Tibial nerve (tissue), 4 donors: ENCODE measurements around the gene RYK. TPM values are rescaled to one million over a fixed set of nuclear protein-coding genes. Genes with fewer than 3 reads are reported as not detected.
A peak's percentile ranks its signal among the peaks of the same experiment; 100 is the strongest.
"Not testable (repeated sequence)": the region's sequence is repeated elsewhere in the genome, so short reads cannot be mapped to it uniquely, and the experiment has no call there.

ENCODE experiments used
- DNase-seq, 2 donors: peaks; one replicate each; pipeline ENCODE4 v3.0.0-alpha.2; 2019; ENCODE audit warnings: low spot score in 2 of 2
- H3K27ac ChIP-seq, 4 donors: fragments of 200-600 bp; sonication (generic) in 3 of 4; one replicate each; pipeline ENCODE4 v1.5.1; 2017 to 2019; ENCODE audit warnings: mild to moderate bottlenecking in 1 of 4
- H3K27me3 ChIP-seq, 2 donors: fragments of 200-600 bp; sonication (generic) in 1 of 2; one replicate each; pipeline versions ENCODE4 v1.5.1 to v1.6.0; 2017 to 2019
- H3K36me3 ChIP-seq, 3 donors: fragments of 200-600 bp; sonication (generic); one replicate each; pipeline ENCODE4 v1.5.1; 2018 to 2019
- H3K4me1 ChIP-seq, 4 donors: fragments of 200-600 bp; sonication (generic) in 3 of 4; one replicate each; pipeline ENCODE4 v1.5.1; 2017 to 2019
- H3K4me3 ChIP-seq, 4 donors: fragments of 200-600 bp; sonication (generic) in 3 of 4; one replicate each; pipeline ENCODE4 v1.5.1; 2017 to 2019; ENCODE audit warnings: mild to moderate bottlenecking in 1 of 4, moderate library complexity in 1 of 4
- H3K9me3 ChIP-seq, 4 donors: fragments of 200-600 bp; sonication (generic) in 3 of 4; one replicate each; pipeline ENCODE4 v1.5.1; 2017 to 2019
- CTCF ChIP-seq, 5 experiments: fragments of 200-600 bp in 3 of 5; fragments of 450-650 bp in 2 of 5; sonication (generic) in 3 of 5; IDR thresholded peaks; one replicate each; pipeline ENCODE4 v1.5.1; 2016 to 2019; ENCODE audit warnings: antibody characterized with exemption in 5 of 5, mild to moderate bottlenecking in 3 of 5, moderate library complexity in 2 of 5
- EP300 ChIP-seq, 2 donors: sonication (generic); formaldehyde crosslinking; IDR thresholded peaks; one replicate each; pipeline ENCODE4 v1.6.1; 2017; ENCODE audit warnings: antibody characterized with exemption in 2 of 2, mild to moderate bottlenecking in 1 of 2
- POLR2A ChIP-seq, 2 donors: fragments of 450-650 bp; IDR thresholded peaks; one replicate each; pipeline ENCODE4 v1.6.1; 2017; ENCODE audit warnings: antibody characterized with exemption in 2 of 2, mild to moderate bottlenecking in 2 of 2, moderate library complexity in 2 of 2
- WGBS, 2 donors: methylation state at CpG; one replicate each; pipeline ENCODE4 v1.1.5; 2018; 5-methylcytosine and 5-hydroxymethylcytosine counted together
- total RNA-seq, 4 donors: library from RNA; depleted of rRNA; stranded (reverse); fragments of >200 nt; gene quantifications; one replicate each; pipeline ENCODE4 v1.1.0, GENCODE V29; 2016

The RYK gene
- total RNA-seq, 4 donors from 2014 or later, result 33.9 to 69.9 (median 57.8) TPM

GRCh38 chr3:134201201-134202130 lies 49.2 kb downstream of the RYK start:
- DNase-seq, result no peak

GRCh38 chr3:134199880-134200279 lies 50.8 kb downstream of the RYK start:
- not testable (repeated sequence) for H3K4me1 ChIP-seq, H3K27ac ChIP-seq, DNase-seq, H3K27me3 ChIP-seq, H3K9me3 ChIP-seq, H3K4me3 ChIP-seq
- WGBS, 2 donors, result 95 to 97% methylated on average over 6 to 8 of the region's 8 CpGs
- peaks cover 0 to 69% (median 6%) of the 10 kb centered on the region in 3 donors for H3K36me3 ChIP-seq

More at GRCh38 chr3:134201201-134202130, 49.2 kb downstream of the RYK start:
- no peaks in the 10 kb centered on the region for H3K4me1 ChIP-seq
- peaks cover 0 to 59% (median 6%) of the 10 kb centered on the region in 3 donors for H3K36me3 ChIP-seq
- 92% methylated on average over 8 of the region's 8 CpGs for WGBS, 2 donors
- no peak overlapping the region for H3K4me3 ChIP-seq
- H3K27ac ChIP-seq, result no peak overlapping the region
- no peaks in the 10 kb centered on the region for H3K9me3 ChIP-seq
- H3K27me3 ChIP-seq, result no peaks in the 10 kb centered on the region
- TF ChIP-seq EP300 (IDR thresholded peaks at IDR 0.05) (no peak), POLR2A (IDR thresholded peaks at IDR 0.05) (no peak), CTCF (IDR thresholded peaks at IDR 0.05) (no peak)

GRCh38 chr3:134199240-134199639 lies 51.4 kb downstream of the RYK start:
- TF ChIP-seq POLR2A (IDR thresholded peaks at IDR 0.05) (no peak), EP300 (IDR thresholded peaks at IDR 0.05) (no peak), CTCF (IDR thresholded peaks at IDR 0.05) (no peak)
- Histone ChIP-seq H3K4me1 (no peaks in the 10 kb centered on the region), H3K27me3 (no peaks in the 10 kb centered on the region), H3K36me3 (peaks cover 0 to 66% (median 6%) of the 10 kb centered on the region in 3 donors), H3K4me3 (no peak overlapping the region), H3K27ac (no peak overlapping the region), H3K9me3 (no peaks in the 10 kb centered on the region)
- WGBS, 2 donors, result 67 to 71% methylated on average over 3 of the region's 3 CpGs
- no peak for DNase-seq

- peaks cover 0 to 72% (median 6%) of the 10 kb centered on the region in 3 donors for H3K36me3 ChIP-seq
These were observed 52.2 kb downstream of the RYK start for GRCh38 chr3:134198414-134198813.

GRCh38 chr3:134197681-134198261 lies 52.9 kb downstream of the RYK start:
- WGBS, 2 donors, result 14 to 18% methylated on average over 2 of the region's 2 CpGs
- Histone ChIP-seq H3K27me3 (no peaks in the 10 kb centered on the region), H3K4me3 (no peak overlapping the region), H3K9me3 (no peaks in the 10 kb centered on the region), H3K27ac (no peak overlapping the region), H3K36me3 (peaks cover 0 to 74% (median 6%) of the 10 kb centered on the region in 3 donors), H3K4me1 (no peaks in the 10 kb centered on the region)
- no peak for DNase-seq
- peak; percentile 52 to 79 (median 58) for TF ChIP-seq CTCF (IDR thresholded peaks at IDR 0.05)
- TF ChIP-seq POLR2A (IDR thresholded peaks at IDR 0.05), result no peak

More at GRCh38 chr3:134198414-134198813, 52.2 kb downstream of the RYK start:
- H3K27ac ChIP-seq, result no peak overlapping the region
- TF ChIP-seq CTCF (IDR thresholded peaks at IDR 0.05) (no peak), POLR2A (IDR thresholded peaks at IDR 0.05) (no peak), EP300 (IDR thresholded peaks at IDR 0.05) (no peak)
- H3K4me3 ChIP-seq, result no peak overlapping the region
- H3K9me3 ChIP-seq, result no peaks in the 10 kb centered on the region
- no peak for DNase-seq
- H3K4me1 ChIP-seq, result no peaks in the 10 kb centered on the region
- WGBS, 2 donors, result 93 to 99% methylated on average over 2 of the region's 2 CpGs
- H3K27me3 ChIP-seq, result no peaks in the 10 kb centered on the region
